EH (cell line): ENCODE results near the gene EVX2.
A peak's percentile ranks its signal among the peaks of the same experiment; 100 is the strongest.

Experiments
- DNase-seq: peaks from one replicate; pipeline ENCODE4 v3.0.0-alpha.2; 2015; ENCODE audit warnings: low read depth

The EVX2 gene

DNA sequence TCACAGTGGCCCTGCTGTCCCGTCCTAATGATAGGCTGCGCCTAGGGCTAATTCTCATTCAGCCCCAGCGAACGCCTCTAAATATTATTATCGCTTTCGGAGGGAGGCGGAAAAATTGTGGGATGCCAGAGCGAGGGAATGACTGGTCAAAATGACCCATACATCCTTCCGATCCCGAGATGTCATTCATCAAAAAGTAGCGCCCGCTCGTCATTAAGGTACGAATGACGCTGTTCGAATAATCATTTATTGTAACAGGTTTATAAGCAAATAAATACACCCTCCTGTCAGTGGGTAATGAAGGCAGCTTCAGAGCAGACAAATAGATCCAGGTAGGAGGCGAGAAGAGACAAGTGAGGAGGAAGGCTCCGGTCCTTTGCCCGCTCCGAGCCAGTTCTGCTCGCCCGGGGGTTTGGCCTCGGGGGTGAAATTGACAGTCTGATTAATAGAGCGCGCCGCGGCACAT, at the start of gene EVX2:
EVX2 (minus strand) TSS at position 167 of the 466 bp plus-strand sequence. CDS start 186 bp downstream, outside the sequence.
- DNase-seq: no peak

DNA sequence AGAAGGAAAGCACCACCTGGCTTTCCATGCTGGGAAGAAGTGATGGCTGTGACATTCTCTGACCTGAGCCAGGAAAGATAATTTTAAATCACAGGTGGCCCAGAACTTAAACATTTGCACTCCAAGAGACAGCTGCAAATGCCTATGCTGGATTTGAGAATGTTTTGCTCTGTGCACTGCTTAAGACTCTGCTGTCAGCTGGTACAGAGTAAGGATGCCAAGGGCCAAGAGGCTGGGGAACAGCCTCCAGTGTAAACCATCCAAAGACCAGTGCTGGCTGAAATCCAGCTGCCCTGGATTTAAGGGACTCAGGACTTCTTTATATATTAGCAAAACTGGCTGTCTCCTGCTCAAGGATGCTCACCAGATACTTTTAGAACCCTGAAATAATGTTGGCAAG, 49.6 kb upstream of the EVX2 start:
- no peak for DNase-seq

GRCh38 chr2:176132205-176133171, 48.7 kb upstream of the EVX2 start:
- peak; percentile 9 for DNase-seq

DNA sequence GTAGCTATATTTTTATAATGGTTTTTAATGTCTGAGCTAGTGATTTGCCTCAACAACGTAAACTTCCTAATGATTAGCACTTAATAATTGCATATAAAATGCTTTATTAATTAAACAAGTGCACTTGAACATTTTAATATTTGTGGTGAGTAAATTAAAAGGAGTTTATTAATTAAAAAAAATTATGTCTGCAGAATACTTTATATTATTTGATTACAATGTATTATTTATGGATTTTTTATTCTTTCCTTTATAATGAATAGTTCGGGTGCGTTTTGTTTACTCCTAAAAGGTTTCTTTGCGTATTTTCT, 48.0 kb upstream of the EVX2 start:
- no peak for DNase-seq

GRCh38 chr2:176130957-176131847, 47.4 kb upstream of the EVX2 start:
- DNase-seq: no peak

DNA sequence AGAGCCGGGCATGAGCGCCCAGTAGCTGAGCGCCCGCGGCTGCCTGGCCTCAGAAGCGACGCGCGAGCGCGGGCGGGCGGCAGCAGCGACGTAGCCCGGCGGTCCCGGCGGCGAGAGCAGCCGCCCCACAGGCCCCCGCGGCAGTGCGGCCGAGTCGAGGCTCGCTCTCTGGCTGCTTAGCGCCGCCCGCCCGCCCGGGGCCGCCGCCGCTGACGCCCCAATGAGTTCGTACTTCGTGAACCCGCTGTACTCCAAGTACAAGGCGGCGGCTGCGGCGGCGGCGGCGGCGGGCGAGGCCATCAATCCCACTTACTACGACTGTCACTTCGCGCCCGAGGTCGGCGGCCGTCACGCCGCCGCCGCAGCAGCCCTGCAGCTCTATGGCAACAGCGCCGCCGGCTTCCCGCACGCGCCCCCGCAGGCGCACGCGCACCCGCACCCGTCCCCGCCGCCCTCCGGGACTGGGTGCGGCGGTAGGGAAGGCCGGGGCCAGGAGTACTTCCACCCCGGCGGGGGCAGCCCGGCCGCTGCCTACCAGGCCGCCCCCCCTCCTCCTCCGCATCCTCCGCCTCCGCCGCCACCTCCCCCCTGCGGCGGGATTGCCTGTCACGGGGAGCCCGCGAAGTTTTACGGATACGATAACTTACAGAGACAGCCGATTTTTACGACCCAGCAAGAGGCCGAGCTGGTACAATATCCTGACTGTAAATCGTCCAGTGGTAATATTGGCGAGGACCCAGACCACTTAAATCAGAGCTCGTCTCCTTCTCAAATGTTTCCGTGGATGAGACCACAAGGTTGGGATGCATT, 46.6 kb upstream of the EVX2 start:
- DNase-seq: peak; percentile 43

DNA sequence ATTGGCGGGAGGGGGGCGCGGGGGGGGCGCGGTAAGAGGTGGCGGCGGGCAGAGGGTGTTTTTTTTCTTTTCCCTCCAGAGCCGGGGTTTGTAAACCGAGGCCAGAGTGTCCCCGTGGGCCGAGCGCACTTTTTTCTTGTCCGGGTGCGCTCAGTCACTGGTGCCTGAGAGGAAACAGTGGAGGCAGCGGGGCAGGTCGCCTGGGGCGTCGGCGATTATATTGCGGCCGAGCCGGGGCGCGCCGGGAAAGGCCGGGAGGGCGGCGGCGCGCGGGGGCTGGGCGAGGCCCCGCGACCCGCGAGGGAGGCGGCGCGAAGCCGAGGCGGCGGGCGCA, 46.0 kb upstream of the EVX2 start:
- no peak for DNase-seq

DNA sequence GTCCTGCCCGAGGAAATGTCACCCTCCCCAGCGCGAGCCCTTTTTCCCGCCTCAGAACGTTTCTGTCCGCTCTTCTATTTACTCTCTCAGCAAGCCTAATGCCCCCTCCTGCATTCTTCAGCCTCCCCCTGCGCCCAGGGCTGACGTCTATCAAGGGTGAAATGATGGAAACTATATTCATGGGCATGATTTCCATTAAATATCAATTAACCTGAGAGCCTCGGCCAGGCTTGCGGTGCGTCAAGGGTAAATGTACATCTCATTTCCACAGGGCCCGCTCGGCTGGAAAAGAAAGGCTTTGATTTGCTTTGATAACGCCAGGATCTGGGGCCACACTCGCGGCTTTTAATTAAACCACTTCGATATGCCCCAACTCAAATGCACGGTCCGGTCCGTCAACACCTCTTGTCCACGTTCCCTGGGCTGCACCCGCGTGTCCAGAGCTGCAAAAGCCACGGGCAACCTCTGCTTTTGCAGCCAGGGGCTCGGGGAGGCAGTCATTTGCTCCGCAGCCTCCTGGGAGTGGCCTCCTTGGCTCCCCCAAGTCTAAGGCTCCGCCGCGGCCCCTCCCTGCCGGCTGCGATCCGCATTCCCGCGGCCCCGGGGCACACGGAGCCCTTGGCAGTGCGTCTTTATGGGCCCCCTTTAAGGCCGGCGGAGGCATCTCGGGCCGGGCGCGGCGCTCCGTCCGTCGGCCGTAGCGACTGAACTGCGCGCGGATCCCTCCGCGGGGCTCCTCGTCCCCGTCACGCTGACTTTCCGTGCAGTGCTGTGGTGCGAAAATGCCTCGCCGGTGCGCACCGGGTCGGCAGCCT, 45.4 kb upstream of the EVX2 start, which contains the start of gene HOXD8:
HOXD8 (plus strand) TSS at position 724 of the 815 bp plus-strand sequence. CDS start 662 bp downstream, outside the sequence.
- DNase-seq: peak; percentile 64

- DNase-seq: no peak
These were observed 44.6 kb upstream of the EVX2 start for GRCh38 chr2:176128172-176128981.

GRCh38 chr2:176127774-176128072, 44.0 kb upstream of the EVX2 start:
- DNase-seq: no peak

- peak; percentile 57 for DNase-seq
These were observed 43.4 kb upstream of the EVX2 start for GRCh38 chr2:176126929-176127773.

DNA sequence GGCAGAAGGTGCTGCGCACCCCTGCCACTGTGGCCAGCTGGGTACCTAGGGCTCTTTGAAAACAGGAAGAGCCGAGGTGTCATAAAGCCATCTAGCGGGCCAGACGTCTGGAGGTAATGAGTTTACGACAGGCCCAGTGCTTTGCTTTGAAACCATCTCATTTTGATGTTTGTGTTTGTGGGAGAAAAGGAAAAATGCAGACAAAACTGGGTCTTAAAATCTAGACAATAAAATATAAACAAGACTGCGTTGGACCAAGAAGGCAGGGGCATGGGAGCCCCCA, 42.0 kb upstream of the EVX2 start:
- no peak for DNase-seq

DNA sequence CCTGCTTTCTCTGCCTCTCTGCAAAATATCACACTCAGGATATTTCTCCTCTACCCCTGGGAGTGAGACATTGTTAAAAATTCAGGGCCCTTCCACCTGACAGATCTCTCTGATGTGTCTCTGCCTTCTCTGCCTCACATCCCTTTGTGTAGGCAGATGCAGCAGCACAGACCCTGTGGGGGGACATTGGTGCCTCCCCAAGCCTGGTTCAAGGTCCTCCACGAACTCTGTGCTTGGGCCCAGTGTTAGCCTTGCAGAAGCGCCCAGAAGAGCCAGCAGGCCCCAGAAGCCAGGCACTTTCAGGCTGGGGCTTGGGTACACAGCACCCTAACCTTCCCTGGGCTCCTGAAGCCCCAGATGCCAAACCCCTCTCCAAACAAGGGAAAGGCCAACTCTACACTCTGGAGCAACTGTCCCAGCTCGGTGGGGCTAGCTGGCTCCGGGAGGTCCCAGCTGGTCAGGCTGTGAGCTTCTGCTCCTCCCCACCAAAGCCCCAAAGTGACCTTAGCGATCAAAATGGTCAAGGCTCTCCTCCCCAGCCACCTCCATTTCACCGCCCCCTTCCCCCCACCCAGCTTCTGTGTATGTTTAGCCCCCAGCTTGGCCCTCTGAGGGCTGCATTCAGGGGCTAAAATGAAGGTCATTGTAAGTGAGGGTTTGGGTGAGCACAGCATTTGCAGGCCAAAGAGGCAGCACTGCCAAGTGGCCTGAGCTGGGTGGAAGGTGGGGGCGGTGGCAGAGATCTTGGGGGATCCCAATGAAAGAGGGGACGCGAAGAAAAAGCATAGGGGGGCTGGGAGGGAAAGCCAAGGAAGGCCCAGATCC, 41.4 kb upstream of the EVX2 start:
- no peak for DNase-seq

DNA sequence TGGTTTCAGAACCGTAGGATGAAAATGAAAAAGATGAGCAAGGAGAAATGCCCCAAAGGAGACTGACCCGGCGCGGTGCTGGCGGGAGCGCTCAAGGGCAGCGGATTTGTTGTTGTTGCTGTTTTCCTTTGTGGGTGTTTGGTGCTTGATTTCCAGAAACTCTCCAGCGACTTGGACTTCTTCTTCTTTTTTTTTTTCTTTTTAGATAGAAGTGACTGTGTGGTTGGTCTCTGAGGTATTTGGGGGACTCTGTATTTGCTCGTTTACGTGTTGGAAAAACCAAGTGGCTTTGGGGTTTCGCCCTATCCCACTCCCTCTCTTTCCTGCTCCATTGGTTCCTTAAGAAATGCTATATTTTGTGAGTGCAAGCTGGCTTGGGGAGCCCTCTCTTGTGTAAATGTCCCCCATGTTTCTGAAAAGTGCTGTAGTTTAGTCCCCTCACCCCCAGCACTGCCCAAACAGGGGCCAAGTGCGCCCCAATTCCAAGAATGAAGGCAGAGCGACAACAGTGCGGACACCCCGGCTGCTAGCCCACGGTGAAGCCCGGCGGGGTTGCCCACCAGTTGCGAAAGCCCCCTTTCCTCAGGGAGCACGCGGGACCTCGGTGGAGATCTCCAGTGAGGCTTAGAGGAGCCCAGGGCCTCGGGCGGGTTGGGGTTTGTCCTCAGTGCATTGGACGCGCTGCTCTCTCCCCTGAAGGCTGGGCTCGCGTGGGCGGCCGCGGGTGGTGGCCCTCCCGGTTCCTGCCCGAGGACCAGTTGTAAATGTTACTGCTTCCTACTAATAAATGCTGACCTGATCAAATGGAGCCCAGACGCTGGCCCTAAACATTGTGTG, 40.6 kb upstream of the EVX2 start:
- DNase-seq: no peak

DNA sequence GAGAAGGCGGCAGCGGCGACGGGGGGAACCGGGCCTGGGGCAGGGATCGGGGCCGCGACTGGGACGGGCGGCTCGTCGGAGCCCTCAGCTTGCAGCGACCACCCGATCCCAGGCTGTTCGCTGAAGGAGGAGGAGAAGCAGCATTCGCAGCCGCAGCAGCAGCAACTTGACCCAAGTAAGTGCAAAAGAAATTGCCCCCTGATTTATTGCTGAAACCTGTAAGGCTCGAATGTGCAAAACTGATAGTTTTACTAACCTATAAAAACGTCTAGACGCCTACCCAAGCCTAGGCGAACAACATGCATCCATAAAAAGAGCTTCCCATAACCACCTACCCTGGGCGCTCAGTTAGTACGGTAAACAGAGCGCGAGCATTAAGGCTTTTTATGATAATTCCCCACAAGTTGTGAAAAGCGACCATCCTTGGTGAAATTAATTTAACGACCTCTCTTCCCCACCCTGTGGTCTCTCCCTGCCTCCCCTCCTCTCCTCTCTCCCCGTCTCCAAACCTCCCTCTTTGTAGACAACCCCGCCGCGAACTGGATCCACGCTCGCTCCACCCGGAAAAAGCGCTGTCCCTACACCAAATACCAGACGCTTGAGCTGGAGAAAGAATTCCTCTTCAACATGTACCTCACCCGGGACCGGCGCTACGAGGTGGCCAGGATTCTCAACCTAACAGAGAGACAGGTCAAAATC, 39.8 kb upstream of the EVX2 start:
- no peak for DNase-seq

GRCh38 chr2:176122683-176123410, 39.1 kb upstream of the EVX2 start, which contains the start of gene HOXD9:
HOXD9 (plus strand) TSS chr2:176122719; CDS start chr2:176122769, 50 bp downstream.
- DNase-seq: peak; percentile 34
